NAMALWA (cell line): ENCODE measurements around the gene GRIFIN.
"Not testable (repeated sequence)": the region's sequence is repeated elsewhere in the genome, so short reads cannot be mapped to it uniquely, and the experiment has no call there.

ENCODE experiments used
- DNase-seq: peaks from one replicate; pipeline ENCODE4 v3.0.0-alpha.2; 2015; ENCODE audit warnings: low spot score

The GRIFIN gene

GRCh38 chr7:2453849-2454248 lies 22.3 kb downstream of the GRIFIN start:
- not testable (repeated sequence) for DNase-seq

- no peak for DNase-seq
Measured at GRCh38 chr7:2452643-2453270, 23.4 kb downstream of the GRIFIN start.

- DNase-seq = peak; percentile 41
Measured at GRCh38 chr7:2452074-2452507, 24.1 kb downstream of the GRIFIN start.

GRCh38 chr7:2451171-2452073 lies 24.8 kb downstream of the GRIFIN start:
- peak; percentile 84 for DNase-seq

- DNase-seq = no peak
Measured at GRCh38 chr7:2450198-2451107, 25.7 kb downstream of the GRIFIN start.

GRCh38 chr7:2446676-2447075 lies 29.5 kb downstream of the GRIFIN start:
- DNase-seq = no peak

GRCh38 chr7:2445898-2446555 lies 30.2 kb downstream of the GRIFIN start:
- no peak for DNase-seq

- no peak for DNase-seq
Measured at GRCh38 chr7:2445047-2445446, 31.2 kb downstream of the GRIFIN start.

- DNase-seq = no peak
Measured at GRCh38 chr7:2444476-2444875, 31.7 kb downstream of the GRIFIN start.

GRCh38 chr7:2443491-2443890 lies 32.7 kb downstream of the GRIFIN start:
- no peak for DNase-seq

GRCh38 chr7:2441430-2442058 lies 34.7 kb downstream of the GRIFIN start:
- no peak for DNase-seq

GRCh38 chr7:2440608-2441245 lies 35.5 kb downstream of the GRIFIN start:
- no peak for DNase-seq

- no peak for DNase-seq
Measured at GRCh38 chr7:2438775-2439174, 37.4 kb downstream of the GRIFIN start.

GRCh38 chr7:2438186-2438585 lies 38.0 kb downstream of the GRIFIN start:
- no peak for DNase-seq

- DNase-seq = no peak
Measured at GRCh38 chr7:2437537-2438148, 38.6 kb downstream of the GRIFIN start.

- DNase-seq = no peak
Measured at GRCh38 chr7:2437136-2437535, 39.1 kb downstream of the GRIFIN start.

GRCh38 chr7:2436341-2437104 lies 39.7 kb downstream of the GRIFIN start:
- DNase-seq = no peak

- no peak for DNase-seq
Measured at GRCh38 chr7:2435146-2435545, 41.1 kb downstream of the GRIFIN start.

- no peak for DNase-seq
Measured at GRCh38 chr7:2433713-2434550, 42.3 kb downstream of the GRIFIN start.
